ENCODE measurements around the gene TAAR6.
"Not testable (repeated sequence)": the region's sequence is repeated elsewhere in the genome, so short reads cannot be mapped to it uniquely, and the experiment has no call there.

Gene TAAR6

GRCh38 chr6:132592855-132593254, 22.7 kb downstream of the TAAR6 start:
- no peak for DNase-seq

GRCh38 chr6:132596201-132596600, 26.1 kb downstream of the TAAR6 start:
- no peak for DNase-seq

GRCh38 chr6:132598473-132598872, 28.4 kb downstream of the TAAR6 start:
- DNase-seq = no peak

GRCh38 chr6:132600900-132601299, 30.8 kb downstream of the TAAR6 start:
- DNase-seq = not testable (repeated sequence)

- no peak for DNase-seq
Observed at GRCh38 chr6:132604635-132605152, 34.6 kb downstream of the TAAR6 start.

GRCh38 chr6:132607544-132608233, 37.6 kb downstream of the TAAR6 start:
- no peak for DNase-seq

GRCh38 chr6:132611616-132612015, 41.5 kb downstream of the TAAR6 start:
- DNase-seq = no peak

- DNase-seq = no peak
Observed at GRCh38 chr6:132612449-132613108, 42.5 kb downstream of the TAAR6 start.

GRCh38 chr6:132614554-132614953, 44.4 kb downstream of the TAAR6 start:
- no peak for DNase-seq

GRCh38 chr6:132616677-132617076, 46.6 kb downstream of the TAAR6 start:
- no peak for DNase-seq
